KG1 (cell line): ENCODE measurements around the gene CTSF.
A peak's percentile ranks its signal among the peaks of the same experiment; 100 is the strongest.
"Not testable (repeated sequence)": the region's sequence is repeated elsewhere in the genome, so short reads cannot be mapped to it uniquely, and the experiment has no call there.

ENCODE experiments used
- DNase-seq: peaks from one replicate; lab custom pipeline; 2025; lab: John Stamatoyannopoulos, UW

CTSF gene

GRCh38 chr11:66589996-66590675 is 21.7 kb upstream of the CTSF start:
- DNase-seq = no peak

- not testable (repeated sequence) for DNase-seq
Observed at GRCh38 chr11:66589315-66589714, 20.9 kb upstream of the CTSF start.

- no peak for DNase-seq
Observed at GRCh38 chr11:66586136-66586535, 17.7 kb upstream of the CTSF start.

GRCh38 chr11:66585447-66585846 is 17.0 kb upstream of the CTSF start:
- not testable (repeated sequence) for DNase-seq

GRCh38 chr11:66582565-66583147 is 14.2 kb upstream of the CTSF start:
- not testable (repeated sequence) for DNase-seq

- no peak for DNase-seq
Observed at GRCh38 chr11:66581261-66581660, 12.9 kb upstream of the CTSF start.

- DNase-seq = no peak
Observed at GRCh38 chr11:66580803-66581202, 12.4 kb upstream of the CTSF start.

GRCh38 chr11:66579017-66579606 is 10.7 kb upstream of the CTSF start:
- DNase-seq = peak; percentile 24

- DNase-seq = no peak
Observed at GRCh38 chr11:66570850-66571180, 2.4 kb upstream of the CTSF start.

GRCh38 chr11:66570079-66570849 is 1.9 kb upstream of the CTSF start:
- DNase-seq = no peak

- no peak for DNase-seq
Observed at GRCh38 chr11:66569076-66569475, 670 bp upstream of the CTSF start.

GRCh38 chr11:66567787-66568123 is 651 bp downstream of the CTSF start:
- no peak for DNase-seq

- no peak for DNase-seq
Observed at GRCh38 chr11:66566221-66566620, 2.2 kb downstream of the CTSF start.

GRCh38 chr11:66564984-66565383 is 3.4 kb downstream of the CTSF start:
- DNase-seq = no peak

- no peak for DNase-seq
Observed at GRCh38 chr11:66564538-66564937, 3.9 kb downstream of the CTSF start.

- DNase-seq = no peak
Observed at GRCh38 chr11:66563832-66564231, 4.6 kb downstream of the CTSF start.

- no peak for DNase-seq
Observed at GRCh38 chr11:66562907-66563583, 5.4 kb downstream of the CTSF start.

GRCh38 chr11:66562275-66562674 is 6.1 kb downstream of the CTSF start:
- no peak for DNase-seq

GRCh38 chr11:66561975-66562248 is 6.5 kb downstream of the CTSF start:
- no peak for DNase-seq

GRCh38 chr11:66561178-66561974 is 7.0 kb downstream of the CTSF start:
- no peak for DNase-seq

- no peak for DNase-seq
Observed at GRCh38 chr11:66559866-66560676, 8.3 kb downstream of the CTSF start.
